Neural cell (in vitro differentiated cells): ENCODE measurements around the gene PCDHGC5. TPM values are rescaled to one million over a fixed set of nuclear protein-coding genes. Genes with fewer than 3 reads are reported as not detected.

Source experiments
- H2AFZ ChIP-seq: fragments of 200-600, 300-800 bp; sonication (generic), shearing (Covaris generic); 2 replicates; pipeline ENCODE4 v1.6.0; 2014; ENCODE audit warnings: low read depth, mild to moderate bottlenecking, antibody characterized with exemption, low read length, moderate library complexity
- H3F3A ChIP-seq: fragments of 200-600 bp; shearing (Covaris generic); 2 replicates; pipeline ENCODE4 v1.6.1; 2016; ENCODE audit warnings: mild to moderate bottlenecking, moderate library complexity, mixed read lengths, antibody characterized with exemption, low read length; ENCODE audit not compliant: insufficient read depth, poor library complexity, severe bottlenecking
- H3K27ac ChIP-seq: fragments of 200-600, 300-800 bp; sonication (generic), shearing (Covaris generic); 2 replicates; pipeline ENCODE4 v1.5.1; 2014; ENCODE audit warnings: mild to moderate bottlenecking, low read length, moderate library complexity
- H3K27me3 ChIP-seq: fragments of 300-800, 200-600 bp; sonication (generic), shearing (Covaris generic); 2 replicates; pipeline ENCODE4 v1.6.0; 2014; ENCODE audit warnings: mild to moderate bottlenecking, low read depth, low read length, moderate library complexity; ENCODE audit not compliant: insufficient read depth
- H3K36me3 ChIP-seq: fragments of 300-800, 200-600 bp; sonication (generic), shearing (Covaris generic); 2 replicates; pipeline ENCODE4 v1.5.1; 2014; ENCODE audit warnings: mild to moderate bottlenecking, antibody characterized with exemption, low read length, moderate library complexity; ENCODE audit not compliant: insufficient read depth
- H3K4me2 ChIP-seq: fragments of 300-800, 200-600 bp; sonication (generic), shearing (Covaris generic); 2 replicates; pipeline ENCODE4 v1.6.0; 2014; ENCODE audit warnings: mild to moderate bottlenecking, low read length
- H3K4me3 ChIP-seq: fragments of 300-800, 200-600 bp; sonication (generic), shearing (Covaris generic); 2 replicates; pipeline ENCODE4 v1.5.1; 2014; ENCODE audit warnings: mild to moderate bottlenecking, low read length, moderate library complexity
- H3K79me2 ChIP-seq: fragments of 200-600 bp; shearing (Covaris generic); replicated peaks from 2 replicates; pipeline ENCODE4 v1.6.0; 2014; ENCODE audit warnings: mild to moderate bottlenecking, low read length, moderate library complexity; ENCODE audit not compliant: insufficient read depth
- H3K9ac ChIP-seq: fragments of 300-800, 200-600 bp; sonication (generic), shearing (Covaris generic); 2 replicates; pipeline ENCODE4 v1.6.1; 2016; ENCODE audit warnings: mild to moderate bottlenecking, low read length, mixed read lengths
- H3K9me2 ChIP-seq: fragments of 200-600 bp; shearing (Covaris generic); 2 replicates; pipeline ENCODE4 v1.6.1; 2016; ENCODE audit warnings: mild to moderate bottlenecking, low read length, mixed read lengths; ENCODE audit not compliant: insufficient read depth
- H3K9me3 ChIP-seq: fragments of 200-600, 300-800 bp; sonication (generic), shearing (Covaris generic); 2 replicates; pipeline ENCODE4 v1.6.1; 2016; ENCODE audit warnings: mild to moderate bottlenecking, mixed run types, low read length, moderate library complexity, mixed read lengths
- H4K20me1 ChIP-seq: fragments of 200-600 bp; shearing (Covaris generic); 2 replicates; pipeline ENCODE4 v1.6.1; 2016; ENCODE audit warnings: mild to moderate bottlenecking, mixed run types; ENCODE audit not compliant: insufficient read depth
- EP300 ChIP-seq: fragments of 450-650 bp; conservative IDR thresholded peaks from 2 replicates; pipeline ENCODE4 v1.6.1; 2014; ENCODE audit warnings: antibody characterized with exemption, mild to moderate bottlenecking, moderate library complexity; ENCODE audit not compliant: poor library complexity, severe bottlenecking
- EZH2 ChIP-seq: fragments of 200-600, 300-800 bp; shearing (Covaris generic), sonication (generic); IDR thresholded peaks from 2 replicates; pipeline ENCODE4 v1.6.1; 2014; ENCODE audit warnings: antibody characterized with exemption, low read length, borderline replicate concordance, mild to moderate bottlenecking; ENCODE audit not compliant: insufficient read depth, poor library complexity, severe bottlenecking
- MXI1 ChIP-seq: fragments of 450-650 bp; conservative IDR thresholded peaks from 2 replicates; pipeline ENCODE4 v1.6.1; 2014; ENCODE audit warnings: antibody characterized with exemption, mild to moderate bottlenecking; ENCODE audit not compliant: poor library complexity, severe bottlenecking
- POLR2AphosphoS5 ChIP-seq: IDR thresholded peaks from 2 replicates; pipeline ENCODE4 v1.6.1; 2012
- RAD21 ChIP-seq: fragments of 450-650 bp; conservative IDR thresholded peaks from 2 replicates; pipeline ENCODE4 v1.6.1; 2014; ENCODE audit warnings: antibody characterized with exemption, mild to moderate bottlenecking, moderate library complexity
- SMC3 ChIP-seq: fragments of 450-650 bp; conservative IDR thresholded peaks from 2 replicates; pipeline ENCODE4 v1.6.1; 2014; ENCODE audit warnings: antibody characterized with exemption, mild to moderate bottlenecking, moderate library complexity; ENCODE audit not compliant: poor library complexity
- TAF1 ChIP-seq: IDR thresholded peaks from 2 replicates; pipeline ENCODE4 v1.6.1; 2012; ENCODE audit warnings: low read depth
- polyA plus RNA-seq: library from polyadenylated mRNA; depleted of rRNA; stranded (reverse); fragments of >200 nt; gene quantifications from 2 replicates; pipeline ENCODE4 v1.2.3, GENCODE V29; 2014
- TF ChIP-seq, protein P1 (sequence below): fragments of 450-650 bp; IDR thresholded peaks from 2 replicates; pipeline ENCODE4 v1.5.1; 2014; ENCODE audit warnings: antibody characterized with exemption, mild to moderate bottlenecking, moderate library complexity; ENCODE audit not compliant: poor library complexity, severe bottlenecking
- TF ChIP-seq, protein P2 (sequence below): IDR thresholded peaks from 2 replicates; pipeline ENCODE4 v1.6.1; 2012; ENCODE audit warnings: borderline replicate concordance

The PCDHGC5 gene
- polyA plus RNA-seq, 1 donor from 2014 or later, result 0.51 TPM

DNA sequence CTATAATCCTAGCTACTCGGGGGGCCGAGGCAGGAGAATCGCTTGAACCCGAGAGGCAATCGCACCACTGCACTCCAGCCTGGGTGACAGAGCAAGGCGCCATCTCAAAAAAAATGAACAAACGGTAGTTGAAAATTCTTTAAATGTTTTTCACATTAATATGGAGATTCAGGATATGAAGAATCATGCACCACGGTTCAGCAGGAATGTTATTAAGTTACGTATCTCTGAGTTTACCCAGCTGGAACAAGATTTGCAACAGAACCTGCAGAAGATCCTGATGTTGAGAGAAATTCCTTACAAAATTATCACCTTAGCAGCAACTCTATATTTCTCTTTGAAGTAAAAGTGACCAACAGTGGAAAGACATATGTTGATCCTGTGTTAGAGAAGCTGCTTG, 48.5 kb upstream of the PCDHGC5 start:
- no peak for TF ChIP-seq EP300
- no peak for TF ChIP-seq SMC3
- no peak for TF ChIP-seq POLR2AphosphoS5
- TF ChIP-seq, protein P1, sequence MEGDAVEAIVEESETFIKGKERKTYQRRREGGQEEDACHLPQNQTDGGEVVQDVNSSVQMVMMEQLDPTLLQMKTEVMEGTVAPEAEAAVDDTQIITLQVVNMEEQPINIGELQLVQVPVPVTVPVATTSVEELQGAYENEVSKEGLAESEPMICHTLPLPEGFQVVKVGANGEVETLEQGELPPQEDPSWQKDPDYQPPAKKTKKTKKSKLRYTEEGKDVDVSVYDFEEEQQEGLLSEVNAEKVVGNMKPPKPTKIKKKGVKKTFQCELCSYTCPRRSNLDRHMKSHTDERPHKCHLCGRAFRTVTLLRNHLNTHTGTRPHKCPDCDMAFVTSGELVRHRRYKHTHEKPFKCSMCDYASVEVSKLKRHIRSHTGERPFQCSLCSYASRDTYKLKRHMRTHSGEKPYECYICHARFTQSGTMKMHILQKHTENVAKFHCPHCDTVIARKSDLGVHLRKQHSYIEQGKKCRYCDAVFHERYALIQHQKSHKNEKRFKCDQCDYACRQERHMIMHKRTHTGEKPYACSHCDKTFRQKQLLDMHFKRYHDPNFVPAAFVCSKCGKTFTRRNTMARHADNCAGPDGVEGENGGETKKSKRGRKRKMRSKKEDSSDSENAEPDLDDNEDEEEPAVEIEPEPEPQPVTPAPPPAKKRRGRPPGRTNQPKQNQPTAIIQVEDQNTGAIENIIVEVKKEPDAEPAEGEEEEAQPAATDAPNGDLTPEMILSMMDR, result no peak
- no peak for TF ChIP-seq EZH2
- TF ChIP-seq MXI1, result no peak

DNA sequence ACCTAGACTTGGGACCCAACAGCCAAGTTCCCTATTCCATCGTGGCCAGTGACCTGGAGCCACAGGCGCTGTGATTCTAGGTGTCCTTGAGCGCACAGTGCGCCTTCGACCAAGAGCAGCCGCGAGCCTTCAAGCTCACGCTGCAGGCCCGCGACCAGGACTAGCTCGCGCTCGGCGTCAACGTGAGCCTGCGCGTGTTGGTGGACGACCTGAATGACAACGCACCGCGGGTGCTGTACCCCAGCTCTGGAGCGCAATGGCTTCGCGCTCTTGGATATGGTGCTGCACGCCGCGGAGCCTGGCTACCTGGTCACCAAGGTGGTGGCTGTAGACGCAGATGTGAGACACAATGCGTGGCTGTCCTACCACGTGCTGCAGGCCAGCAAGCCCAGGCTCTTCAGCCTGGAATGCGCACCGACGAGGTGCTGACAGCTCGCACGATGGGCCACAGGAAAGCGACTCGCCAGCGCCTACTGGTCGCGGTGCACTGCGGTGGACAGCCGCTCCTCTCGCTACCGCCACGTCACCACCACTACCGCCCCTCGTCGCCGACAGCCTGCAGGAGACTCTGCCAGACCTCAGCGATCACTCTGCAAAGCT, 47.2 kb upstream of the PCDHGC5 start:
- peaks cover 18% of the 10 kb centered on the region for H3K36me3 ChIP-seq
- no peaks in the 10 kb centered on the region for H3K9me2 ChIP-seq
- peaks cover 37% of the 10 kb centered on the region for H3K79me2 ChIP-seq
- no peak overlapping the region for H3K4me3 ChIP-seq
- TF ChIP-seq EP300, result no peak
- TF ChIP-seq SMC3, result no peak
- no peak for TF ChIP-seq TAF1
- TF ChIP-seq EZH2, result no peak
- no peak for TF ChIP-seq RAD21
- TF ChIP-seq, protein P2, sequence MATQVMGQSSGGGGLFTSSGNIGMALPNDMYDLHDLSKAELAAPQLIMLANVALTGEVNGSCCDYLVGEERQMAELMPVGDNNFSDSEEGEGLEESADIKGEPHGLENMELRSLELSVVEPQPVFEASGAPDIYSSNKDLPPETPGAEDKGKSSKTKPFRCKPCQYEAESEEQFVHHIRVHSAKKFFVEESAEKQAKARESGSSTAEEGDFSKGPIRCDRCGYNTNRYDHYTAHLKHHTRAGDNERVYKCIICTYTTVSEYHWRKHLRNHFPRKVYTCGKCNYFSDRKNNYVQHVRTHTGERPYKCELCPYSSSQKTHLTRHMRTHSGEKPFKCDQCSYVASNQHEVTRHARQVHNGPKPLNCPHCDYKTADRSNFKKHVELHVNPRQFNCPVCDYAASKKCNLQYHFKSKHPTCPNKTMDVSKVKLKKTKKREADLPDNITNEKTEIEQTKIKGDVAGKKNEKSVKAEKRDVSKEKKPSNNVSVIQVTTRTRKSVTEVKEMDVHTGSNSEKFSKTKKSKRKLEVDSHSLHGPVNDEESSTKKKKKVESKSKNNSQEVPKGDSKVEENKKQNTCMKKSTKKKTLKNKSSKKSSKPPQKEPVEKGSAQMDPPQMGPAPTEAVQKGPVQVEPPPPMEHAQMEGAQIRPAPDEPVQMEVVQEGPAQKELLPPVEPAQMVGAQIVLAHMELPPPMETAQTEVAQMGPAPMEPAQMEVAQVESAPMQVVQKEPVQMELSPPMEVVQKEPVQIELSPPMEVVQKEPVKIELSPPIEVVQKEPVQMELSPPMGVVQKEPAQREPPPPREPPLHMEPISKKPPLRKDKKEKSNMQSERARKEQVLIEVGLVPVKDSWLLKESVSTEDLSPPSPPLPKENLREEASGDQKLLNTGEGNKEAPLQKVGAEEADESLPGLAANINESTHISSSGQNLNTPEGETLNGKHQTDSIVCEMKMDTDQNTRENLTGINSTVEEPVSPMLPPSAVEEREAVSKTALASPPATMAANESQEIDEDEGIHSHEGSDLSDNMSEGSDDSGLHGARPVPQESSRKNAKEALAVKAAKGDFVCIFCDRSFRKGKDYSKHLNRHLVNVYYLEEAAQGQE, result no peak
- TF ChIP-seq MXI1, result no peak
- no peak for TF ChIP-seq POLR2AphosphoS5
- TF ChIP-seq, protein P1, result no peak
- H3K4me2 ChIP-seq, result no peak overlapping the region
- H3K27ac ChIP-seq, result no peak overlapping the region
- no peaks in the 10 kb centered on the region for H3F3A ChIP-seq
- no peak overlapping the region for H2AFZ ChIP-seq
- H3K9me3 ChIP-seq, result peaks cover 39% of the 10 kb centered on the region
- H3K27me3 ChIP-seq, result no peaks in the 10 kb centered on the region
- no peak overlapping the region for H3K9ac ChIP-seq
- no peaks in the 10 kb centered on the region for H4K20me1 ChIP-seq

More for the DNA sequence above, 48.5 kb upstream of the PCDHGC5 start:
- H3K9ac ChIP-seq, result no peak overlapping the region
- no peak overlapping the region for H3K27ac ChIP-seq
- H3K9me3 ChIP-seq, result peaks cover 46% of the 10 kb centered on the region
- H3K79me2 ChIP-seq, result peaks cover 40% of the 10 kb centered on the region
- H3K27me3 ChIP-seq, result no peaks in the 10 kb centered on the region
- H4K20me1 ChIP-seq, result no peaks in the 10 kb centered on the region
- H3F3A ChIP-seq, result no peaks in the 10 kb centered on the region
- no peaks in the 10 kb centered on the region for H3K9me2 ChIP-seq
- H3K4me3 ChIP-seq, result no peak overlapping the region
- peaks cover 18% of the 10 kb centered on the region for H3K36me3 ChIP-seq
- H2AFZ ChIP-seq, result no peak overlapping the region
- no peak overlapping the region for H3K4me2 ChIP-seq
